Naive thymus-derived CD8-positive, alpha-beta T cell (primary cell): Measurements from ENCODE around the gene CCDC33. TPM values are rescaled to one million over a fixed set of nuclear protein-coding genes. Genes with fewer than 3 reads are reported as not detected.
A peak's percentile ranks its signal among the peaks of the same experiment; 100 is the strongest.

ENCODE experiments used
- ATAC-seq, 2 donors: fragments of 150-1000 bp; cut with Tn5 transposase in 1 of 2; sonication (Bioruptor Pico), chemical (Tn5 transposase) in 1 of 2; 1 replicate in 1 of 2; 2 replicates in 1 of 2; pipeline ENCODE4 v1.10.0; 2021; ENCODE audit warnings: mild to moderate bottlenecking in 2 of 2, moderate library complexity in 2 of 2
- POLR2A ChIA-PET: fragments of 350-600 bp; sonication (Branson Sonifier 250); formaldehyde crosslinking; loops from one replicate; lab custom pipeline; 2021; ENCODE audit warnings: antibody characterized with exemption; lab: Charles Lee
- DNase-seq, 10 donors: peaks; one replicate each; pipeline versions ENCODE4 v3.0.0 to v3.0.0-alpha.2; 2020 to 2022
- H3K27ac Mint-ChIP-seq, 10 donors: one replicate each; pipeline ENCODE4 v1.8.0; 2020 to 2022; ENCODE audit warnings: mild to moderate bottlenecking in 10 of 10, mixed read lengths in 10 of 10, moderate library complexity in 4 of 10, inconsistent platforms in 1 of 10
- H3K27me3 Mint-ChIP-seq, 5 donors: one replicate each; pipeline ENCODE4 v1.8.0; 2021 to 2022; ENCODE audit warnings: mixed read lengths in 5 of 5
- H3K36me3 Mint-ChIP-seq, 3 donors: one replicate each; pipeline ENCODE4 v1.8.0; 2020 to 2022; ENCODE audit warnings: mixed read lengths in 3 of 3, mild to moderate bottlenecking in 2 of 3, inconsistent platforms in 1 of 3
- H3K4me1 Mint-ChIP-seq, 4 donors: one replicate each; pipeline ENCODE4 v1.8.0; 2021 to 2022; ENCODE audit warnings: mixed read lengths in 4 of 4
- H3K4me3 Mint-ChIP-seq, 10 donors: one replicate each; pipeline ENCODE4 v1.8.0; 2020 to 2022; ENCODE audit warnings: mild to moderate bottlenecking in 10 of 10, mixed read lengths in 10 of 10, moderate library complexity in 6 of 10, inconsistent platforms in 1 of 10
- H3K9me3 Mint-ChIP-seq, 9 donors: one replicate each; pipeline ENCODE4 v1.8.0; 2020 to 2022; ENCODE audit warnings: mixed read lengths in 9 of 9, mild to moderate bottlenecking in 3 of 9, inconsistent platforms in 1 of 9, moderate library complexity in 1 of 9
- polyA plus RNA-seq, 3 donors: library from polyadenylated mRNA; unstranded; fragments of 300-500 nt; fragmentation: Illumina TruSeq; gene quantifications; one replicate each; pipeline ENCODE4 v1.2.3, GENCODE V29; 2021
- total RNA-seq, 8 experiments: library from RNA in 2 of 8; stranded (reverse) in 2 of 8; gene quantifications; one replicate each; pipeline ENCODE4 v1.2.3 and lab custom pipeline; 2021 to 2026

The CCDC33 gene
- total and polyA plus RNA-seq, 5 experiments from 2014 or later = not detected

- POLR2A ChIA-PET = no interaction called here
- Mint-ChIP-seq H3K27me3 (no peaks in the 10 kb centered on the region), H3K9me3 (peaks cover 0 to 9% (median 0%) of the 10 kb centered on the region in 9 donors), H3K4me3 (no peak overlapping the region), H3K27ac (peak overlapping the region in 1 of 10 donors; percentile 23), H3K4me1 (peaks cover 16 to 21% (median 17%) of the 10 kb centered on the region in 4 donors), H3K36me3 (no peaks in the 10 kb centered on the region)
- DNase-seq = no peak
- no peak for ATAC-seq
These were observed 95.9 kb downstream of the CCDC33 start for GRCh38 chr15:74332011-74332410.

- H3K9me3 Mint-ChIP-seq = peaks cover 0 to 9% (median 0%) of the 10 kb centered on the region in 9 donors
These were observed 96.5 kb downstream of the CCDC33 start for GRCh38 chr15:74332611-74333010.

GRCh38 chr15:74333093-74333492 is 97.0 kb downstream of the CCDC33 start:
- peak in 1 of 10 donors; percentile 48 for DNase-seq
- Mint-ChIP-seq H3K4me1 (peaks cover 10 to 13% (median 11%) of the 10 kb centered on the region in 4 donors), H3K4me3 (no peak overlapping the region), H3K9me3 (peaks cover 0 to 9% (median 0%) of the 10 kb centered on the region in 9 donors), H3K27me3 (no peaks in the 10 kb centered on the region), H3K27ac (no peak overlapping the region), H3K36me3 (no peaks in the 10 kb centered on the region)
- POLR2A ChIA-PET = interaction anchor here (0.6 kb wide), 1 partner anchor 29 kb away, joined by 3 read pairs; no protein-coding TSS in a partner anchor
- no peak for ATAC-seq

More at GRCh38 chr15:74332611-74333010, 96.5 kb downstream of the CCDC33 start:
- POLR2A ChIA-PET = interaction anchor here (0.6 kb wide), 1 partner anchor 29 kb away, joined by 3 read pairs; no protein-coding TSS in a partner anchor
- Mint-ChIP-seq H3K27ac (peak overlapping the region in 1 of 10 donors; percentile 40), H3K4me1 (peaks cover 15 to 18% (median 16%) of the 10 kb centered on the region in 4 donors), H3K4me3 (no peak overlapping the region), H3K27me3 (no peaks in the 10 kb centered on the region), H3K36me3 (no peaks in the 10 kb centered on the region)
- ATAC-seq (no peak), DNase-seq (peak in 1 of 10 donors; percentile 56)

DNA sequence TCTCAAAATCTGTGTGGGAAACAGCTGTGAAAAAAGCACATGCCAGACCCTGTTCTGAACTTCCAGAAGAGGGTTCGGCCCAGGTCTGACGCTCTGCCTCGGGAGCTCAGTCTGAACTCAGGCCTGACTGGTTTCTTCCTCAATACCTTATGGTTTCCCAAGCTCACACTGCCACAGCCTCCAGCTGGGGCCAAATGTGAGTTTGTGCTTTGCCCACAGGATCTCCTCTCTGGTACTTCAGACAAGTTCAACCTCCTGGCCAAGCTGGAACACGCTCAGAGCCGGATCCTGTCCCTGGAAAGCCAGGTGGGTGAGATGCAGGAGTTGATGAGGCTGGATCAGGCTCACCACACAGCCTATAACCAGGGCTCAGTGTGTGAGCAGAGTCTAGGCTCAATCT is 97.5 kb downstream of the CCDC33 start:
- peaks cover 0 to 9% (median 0%) of the 10 kb centered on the region in 9 donors for H3K9me3 Mint-ChIP-seq
- no peaks in the 10 kb centered on the region for H3K27me3 Mint-ChIP-seq
- POLR2A ChIA-PET = no interaction called here
- H3K4me1 Mint-ChIP-seq = peaks cover 5 to 7% (median 6%) of the 10 kb centered on the region in 4 donors
- H3K27ac Mint-ChIP-seq = no peak overlapping the region
- ATAC-seq (no peak), DNase-seq (no peak)
- H3K4me3 Mint-ChIP-seq = no peak overlapping the region
- H3K36me3 Mint-ChIP-seq = no peaks in the 10 kb centered on the region

DNA sequence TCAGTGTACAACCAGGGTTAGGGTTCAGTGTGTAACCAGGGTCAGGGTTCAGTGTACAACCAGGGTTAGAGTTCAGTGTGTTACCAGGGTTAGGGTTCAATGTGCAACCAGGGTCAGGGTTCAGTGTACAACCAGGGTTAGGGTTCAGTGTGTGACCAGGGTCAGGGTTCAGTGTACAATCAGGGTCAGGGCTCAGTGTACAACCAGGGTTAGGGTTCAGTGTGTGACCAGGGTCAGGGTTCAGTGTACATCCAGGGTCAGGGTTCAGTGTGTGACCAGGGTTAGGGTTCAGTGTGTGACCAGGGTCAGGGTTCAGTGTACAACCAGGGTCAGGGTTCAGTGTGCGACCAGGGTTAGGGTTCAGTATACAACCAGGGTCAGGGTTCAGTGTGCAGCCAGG is 98.0 kb downstream of the CCDC33 start:
- DNase-seq = peak in 1 of 10 donors; percentile 16
- no peak overlapping the region for H3K4me3 Mint-ChIP-seq
- H3K36me3 Mint-ChIP-seq = no peaks in the 10 kb centered on the region
- H3K4me1 Mint-ChIP-seq = peaks cover 1 to 3% (median 3%) of the 10 kb centered on the region in 4 donors
- POLR2A ChIA-PET = no interaction called here
- ATAC-seq = no peak
- H3K27me3 Mint-ChIP-seq = no peaks in the 10 kb centered on the region
- peak overlapping the region in 2 of 10 donors; percentile 52 to 74 for H3K27ac Mint-ChIP-seq
- peaks cover 0 to 9% (median 0%) of the 10 kb centered on the region in 9 donors for H3K9me3 Mint-ChIP-seq

DNA sequence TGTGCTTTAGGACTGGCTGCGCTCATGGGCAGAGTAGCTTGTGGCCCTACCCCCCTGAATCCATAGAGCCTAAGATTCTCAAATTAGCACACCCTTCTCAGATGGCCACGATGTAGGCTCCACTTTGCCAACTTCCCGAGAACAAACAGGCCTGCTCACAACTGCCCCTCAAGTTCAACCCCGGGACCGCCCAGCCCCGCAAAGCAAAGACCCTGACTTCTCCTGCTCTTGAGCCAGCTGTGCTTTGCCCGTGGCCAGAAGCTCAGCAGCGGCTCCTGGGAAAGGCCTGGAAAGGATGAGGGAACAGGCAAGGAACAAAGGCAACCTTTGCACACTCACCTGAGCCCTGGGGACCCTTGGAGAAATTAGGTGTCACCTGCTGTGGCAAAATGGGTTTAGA is 99.3 kb downstream of the CCDC33 start:
- peaks cover 0 to 9% (median 0%) of the 10 kb centered on the region in 9 donors for H3K9me3 Mint-ChIP-seq
- DNase-seq (peak in 1 of 10 donors; percentile 50), ATAC-seq (no peak)
- no peaks in the 10 kb centered on the region for H3K4me1 Mint-ChIP-seq
- H3K36me3 Mint-ChIP-seq = no peaks in the 10 kb centered on the region
- POLR2A ChIA-PET = no interaction called here
- no peak overlapping the region for H3K4me3 Mint-ChIP-seq
- no peaks in the 10 kb centered on the region for H3K27me3 Mint-ChIP-seq
- H3K27ac Mint-ChIP-seq = no peak overlapping the region

DNA sequence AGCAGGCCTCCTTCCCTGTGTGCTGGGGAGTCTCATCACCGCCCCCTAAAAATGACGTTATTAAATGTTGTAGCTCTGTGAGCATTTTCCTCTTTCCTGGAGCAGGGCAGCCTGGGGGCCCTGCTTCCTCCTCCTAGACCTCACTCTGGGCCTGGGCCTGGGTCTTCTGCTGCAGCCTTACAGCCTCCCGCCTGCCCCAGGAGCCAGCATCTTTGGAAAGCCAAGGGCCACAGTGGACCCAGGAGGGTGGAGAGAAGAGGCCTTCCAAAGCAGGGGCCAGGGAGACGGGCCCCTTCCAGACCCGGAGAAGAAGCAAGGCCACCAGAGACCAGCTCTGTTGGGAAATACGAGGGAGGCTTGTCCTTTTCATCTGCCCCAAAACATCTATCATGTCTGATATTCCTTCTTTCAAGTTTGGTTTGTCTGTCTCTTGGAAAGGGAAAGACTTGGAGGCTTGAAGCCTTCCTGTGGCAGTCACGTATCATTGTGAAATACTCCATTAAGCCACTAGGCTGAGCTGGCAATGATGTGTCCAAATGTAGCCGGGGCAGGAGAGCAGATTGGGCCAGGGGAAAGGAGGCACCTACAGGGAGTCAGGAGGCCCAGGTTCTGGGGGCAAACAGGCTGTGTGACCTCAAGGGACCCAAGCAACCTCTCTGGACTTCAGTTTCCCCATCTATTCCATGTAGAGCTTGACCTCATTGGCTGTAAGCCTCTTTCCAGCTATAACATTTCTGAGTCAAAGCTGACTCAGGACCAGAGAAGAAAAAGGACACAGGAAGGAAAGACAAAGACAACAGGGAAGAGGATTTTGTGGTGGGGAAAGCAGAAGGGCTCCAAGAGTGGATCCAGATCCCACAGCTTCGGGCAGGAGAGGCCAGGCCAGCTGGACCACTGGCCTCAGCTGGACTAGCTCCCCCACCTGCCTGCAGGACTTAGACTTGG is 100.2 kb downstream of the CCDC33 start:
- peaks cover 0 to 9% (median 0%) of the 10 kb centered on the region in 9 donors for H3K9me3 Mint-ChIP-seq
- peak in 1 of 10 donors; percentile 58 for DNase-seq
- no peaks in the 10 kb centered on the region for H3K4me1 Mint-ChIP-seq
- no peaks in the 10 kb centered on the region for H3K27me3 Mint-ChIP-seq
- H3K27ac Mint-ChIP-seq = peak overlapping the region in 2 of 10 donors; percentile 46 to 65
- POLR2A ChIA-PET = no interaction called here
- H3K4me3 Mint-ChIP-seq = no peak overlapping the region
- ATAC-seq = no peak
- H3K36me3 Mint-ChIP-seq = no peaks in the 10 kb centered on the region

- DNase-seq (no peak), ATAC-seq (no peak)
- H3K36me3 Mint-ChIP-seq = no peaks in the 10 kb centered on the region
- POLR2A ChIA-PET = no interaction called here
- H3K9me3 Mint-ChIP-seq = peaks cover 0 to 9% (median 0%) of the 10 kb centered on the region in 9 donors
- H3K4me3 Mint-ChIP-seq = no peak overlapping the region
- H3K4me1 Mint-ChIP-seq = no peaks in the 10 kb centered on the region
- no peak overlapping the region for H3K27ac Mint-ChIP-seq
- H3K27me3 Mint-ChIP-seq = no peaks in the 10 kb centered on the region
These were observed 101.0 kb downstream of the CCDC33 start for GRCh38 chr15:74337146-74337545.

- H3K4me1 Mint-ChIP-seq = no peaks in the 10 kb centered on the region
- DNase-seq (peak in 1 of 10 donors; percentile 35), ATAC-seq (no peak)
- no peak overlapping the region for H3K27ac Mint-ChIP-seq
- H3K36me3 Mint-ChIP-seq = no peaks in the 10 kb centered on the region
- POLR2A ChIA-PET = no interaction called here
- no peaks in the 10 kb centered on the region for H3K27me3 Mint-ChIP-seq
- peaks cover 0 to 9% (median 0%) of the 10 kb centered on the region in 9 donors for H3K9me3 Mint-ChIP-seq
- no peak overlapping the region for H3K4me3 Mint-ChIP-seq
These were observed 101.6 kb downstream of the CCDC33 start for GRCh38 chr15:74337607-74338211.

- Mint-ChIP-seq H3K36me3 (no peaks in the 10 kb centered on the region), H3K4me1 (no peaks in the 10 kb centered on the region), H3K9me3 (peaks cover 0 to 7% (median 0%) of the 10 kb centered on the region in 9 donors), H3K27ac (no peak overlapping the region), H3K4me3 (no peak overlapping the region), H3K27me3 (no peaks in the 10 kb centered on the region)
- POLR2A ChIA-PET = no interaction called here
- DNase-seq = no peak
- ATAC-seq = no peak
These were observed 102.5 kb downstream of the CCDC33 start for GRCh38 chr15:74338676-74339075.

DNA sequence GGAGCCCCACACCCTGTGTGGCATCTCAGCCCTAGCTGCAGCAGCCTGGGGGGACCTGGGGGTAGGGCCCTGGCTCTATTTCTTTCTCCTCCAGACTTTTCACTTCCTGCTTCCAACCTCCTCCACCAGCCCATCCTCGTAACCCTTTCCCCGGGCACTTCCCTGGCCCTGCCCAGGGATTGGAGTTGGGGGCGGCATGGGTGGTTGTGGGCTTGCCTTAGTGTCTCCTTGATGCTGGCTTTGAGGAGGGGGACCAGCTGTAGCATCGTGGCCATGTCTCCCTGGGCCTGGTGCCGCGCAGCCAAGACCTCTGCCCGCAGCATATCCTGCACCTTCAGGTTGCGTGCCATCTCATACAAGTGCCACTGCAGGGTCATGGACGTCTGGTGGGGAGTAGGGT is 103.2 kb downstream of the CCDC33 start:
- Mint-ChIP-seq H3K36me3 (no peaks in the 10 kb centered on the region), H3K27ac (no peak overlapping the region), H3K27me3 (peaks cover 0 to 2% (median 0%) of the 10 kb centered on the region in 5 donors), H3K9me3 (peaks cover 0 to under 1% (median 0%) of the 10 kb centered on the region in 9 donors), H3K4me3 (no peak overlapping the region), H3K4me1 (no peaks in the 10 kb centered on the region)
- POLR2A ChIA-PET = no interaction called here
- peak in 1 of 10 donors; percentile 51 for DNase-seq
- no peak for ATAC-seq

DNA sequence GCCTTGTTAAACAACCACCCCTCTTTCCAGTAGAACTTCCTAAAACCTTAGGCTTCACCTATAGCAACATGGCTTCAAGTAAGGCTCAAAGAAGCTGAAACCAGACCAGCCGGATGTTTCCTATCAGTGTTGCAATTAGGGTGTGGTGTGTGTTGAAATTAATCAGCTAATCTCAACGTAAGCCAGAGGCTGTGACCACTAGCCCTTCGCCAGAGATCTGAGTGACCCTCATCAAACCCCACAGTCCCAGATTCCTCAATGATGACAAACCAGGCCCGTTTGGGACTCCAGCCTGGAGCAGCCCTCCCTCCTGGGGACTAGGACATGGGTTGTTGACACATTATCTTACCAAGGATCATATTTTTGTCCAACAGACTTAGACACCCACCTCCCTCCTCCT is 104.0 kb downstream of the CCDC33 start:
- ATAC-seq (no peak), DNase-seq (no peak)
- no peaks in the 10 kb centered on the region for H3K36me3 Mint-ChIP-seq
- POLR2A ChIA-PET = no interaction called here
- peaks cover 0 to 2% (median 0%) of the 10 kb centered on the region in 5 donors for H3K27me3 Mint-ChIP-seq
- no peaks in the 10 kb centered on the region for H3K9me3 Mint-ChIP-seq
- no peak overlapping the region for H3K27ac Mint-ChIP-seq
- no peaks in the 10 kb centered on the region for H3K4me1 Mint-ChIP-seq
- H3K4me3 Mint-ChIP-seq = no peak overlapping the region
